Epithelial cell of esophagus (primary cell): ENCODE results near the gene PTPN1.
A peak's percentile ranks its signal among the peaks of the same experiment; 100 is the strongest.
"Not testable (repeated sequence)": the region's sequence is repeated elsewhere in the genome, so short reads cannot be mapped to it uniquely, and the experiment has no call there.

Experiments used
- DNase-seq: peaks from one replicate; pipeline ENCODE4 v3.0.0; 2010; ENCODE audit warnings: low read depth
- H3K4me3 ChIP-seq: 2 replicates; pipeline ENCODE4 v1.5.1; 2011; ENCODE audit warnings: mild to moderate bottlenecking, low read length, control low read depth
- TF ChIP-seq, protein P1 (sequence below): IDR thresholded peaks from 2 replicates; pipeline ENCODE4 v1.5.1; 2011; ENCODE audit warnings: low read depth, mild to moderate bottlenecking, low read length, control low read depth, inconsistent platforms; ENCODE audit not compliant: insufficient read depth; ENCODE audit errors: missing control alignments

The PTPN1 gene

DNA sequence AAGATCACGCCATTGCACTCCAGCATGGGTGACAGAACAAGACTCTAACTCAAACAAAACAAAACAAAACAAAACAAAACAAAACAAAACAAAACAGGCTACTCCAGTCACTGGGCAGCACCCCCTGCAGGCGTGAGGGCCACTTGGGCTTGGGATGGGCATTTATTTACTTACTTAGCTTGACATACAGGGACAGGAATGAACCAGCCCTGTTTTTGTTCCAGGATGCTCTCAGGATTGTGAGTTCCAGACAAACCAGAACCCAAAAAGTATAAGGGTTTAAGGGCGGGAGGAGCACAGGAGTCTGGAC lies 4.0 kb upstream of the PTPN1 start:
- TF ChIP-seq, protein P1, sequence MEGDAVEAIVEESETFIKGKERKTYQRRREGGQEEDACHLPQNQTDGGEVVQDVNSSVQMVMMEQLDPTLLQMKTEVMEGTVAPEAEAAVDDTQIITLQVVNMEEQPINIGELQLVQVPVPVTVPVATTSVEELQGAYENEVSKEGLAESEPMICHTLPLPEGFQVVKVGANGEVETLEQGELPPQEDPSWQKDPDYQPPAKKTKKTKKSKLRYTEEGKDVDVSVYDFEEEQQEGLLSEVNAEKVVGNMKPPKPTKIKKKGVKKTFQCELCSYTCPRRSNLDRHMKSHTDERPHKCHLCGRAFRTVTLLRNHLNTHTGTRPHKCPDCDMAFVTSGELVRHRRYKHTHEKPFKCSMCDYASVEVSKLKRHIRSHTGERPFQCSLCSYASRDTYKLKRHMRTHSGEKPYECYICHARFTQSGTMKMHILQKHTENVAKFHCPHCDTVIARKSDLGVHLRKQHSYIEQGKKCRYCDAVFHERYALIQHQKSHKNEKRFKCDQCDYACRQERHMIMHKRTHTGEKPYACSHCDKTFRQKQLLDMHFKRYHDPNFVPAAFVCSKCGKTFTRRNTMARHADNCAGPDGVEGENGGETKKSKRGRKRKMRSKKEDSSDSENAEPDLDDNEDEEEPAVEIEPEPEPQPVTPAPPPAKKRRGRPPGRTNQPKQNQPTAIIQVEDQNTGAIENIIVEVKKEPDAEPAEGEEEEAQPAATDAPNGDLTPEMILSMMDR, result peak; percentile 25
- no peak for DNase-seq
- no peak overlapping the region for H3K4me3 ChIP-seq

DNA sequence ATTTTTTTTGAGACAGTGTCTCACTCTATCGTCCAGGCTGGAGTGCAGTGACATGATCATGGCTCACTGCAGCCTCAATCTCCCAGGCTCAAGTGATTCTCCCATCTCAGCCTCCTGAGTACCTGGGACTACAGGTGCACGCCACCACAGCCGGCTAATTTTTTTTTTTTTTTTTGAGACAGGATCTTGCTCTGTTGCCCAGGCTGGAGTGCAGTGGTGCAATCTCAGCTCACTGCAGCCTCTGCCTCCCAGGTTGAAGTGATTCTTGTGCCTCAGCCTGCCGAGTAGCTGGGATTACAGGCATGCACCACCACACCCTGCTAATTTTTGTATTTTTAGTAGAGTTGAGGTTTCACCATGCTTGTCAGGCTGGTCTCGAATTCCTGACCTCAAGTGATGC lies 2.4 kb upstream of the PTPN1 start:
- H3K4me3 ChIP-seq, DNase-seq: not testable (repeated sequence)

DNA sequence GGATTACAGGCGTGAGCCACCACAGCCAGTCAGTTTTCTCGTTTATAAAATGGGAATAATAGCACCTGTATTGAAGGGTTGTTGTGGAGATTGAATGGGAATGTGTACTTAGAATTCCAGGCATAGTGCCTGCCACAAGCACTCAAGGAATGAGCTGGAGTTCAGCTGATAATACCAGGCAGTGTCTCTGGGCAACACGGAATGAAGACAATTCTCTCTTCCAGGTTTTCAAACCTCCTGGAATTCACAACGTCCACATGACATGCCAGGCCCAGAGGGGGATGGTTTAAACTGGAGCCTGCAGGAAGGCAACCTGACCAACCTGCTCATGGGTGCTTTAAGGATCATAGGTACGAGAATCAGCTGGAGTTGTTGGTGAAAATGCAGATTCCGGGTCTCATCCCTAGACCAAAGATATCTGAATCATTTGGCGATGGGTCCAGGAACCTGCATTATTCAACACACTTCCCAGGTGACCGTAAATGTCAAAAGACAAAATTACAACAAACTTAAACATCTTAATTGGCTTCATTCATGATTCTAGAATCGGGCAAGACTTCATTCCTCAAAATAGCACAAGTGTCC lies 1.9 kb upstream of the PTPN1 start:
- no peak for DNase-seq
- H3K4me3 ChIP-seq, result no peak overlapping the region

DNA sequence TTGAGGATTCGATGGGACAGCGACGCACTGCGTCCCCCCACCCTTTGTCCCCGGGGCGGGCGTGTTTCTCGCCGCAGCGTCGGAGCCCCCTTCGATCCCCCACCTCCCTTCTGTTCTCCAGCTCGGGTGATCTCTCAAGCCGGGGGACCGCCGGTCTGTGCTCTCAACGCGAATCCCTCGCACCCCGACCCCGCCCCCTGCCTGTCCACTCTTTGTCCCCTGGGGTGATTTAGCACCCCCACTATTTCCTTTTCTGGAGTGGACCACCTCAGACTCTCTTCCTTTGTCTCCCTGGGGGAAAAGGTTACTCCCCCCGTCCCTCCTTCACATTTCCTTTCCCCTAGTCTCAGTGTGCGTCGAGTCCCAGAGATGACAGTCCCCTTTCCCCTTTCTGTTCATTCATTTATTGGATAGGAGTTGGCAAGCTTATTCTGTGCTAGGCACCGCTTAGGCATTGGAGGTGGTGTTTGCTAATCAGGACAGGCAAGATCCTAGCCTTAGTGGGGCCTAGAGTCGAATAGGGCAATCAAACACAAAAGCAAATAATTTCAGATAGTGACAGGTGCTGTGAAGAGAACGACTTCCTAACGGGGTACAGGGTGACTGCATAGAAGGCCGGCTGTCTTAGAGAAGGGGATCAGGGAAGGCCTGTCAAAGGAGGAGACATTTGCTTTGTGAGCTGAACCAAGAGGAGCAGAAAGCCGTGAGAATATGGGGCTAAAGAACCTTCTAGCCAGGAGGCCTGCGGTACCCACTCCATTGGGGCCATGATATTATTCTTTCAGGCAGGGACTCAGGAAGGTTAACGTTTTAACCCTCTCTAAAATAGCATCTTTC lies 741 bp downstream of the PTPN1 start:
- TF ChIP-seq, protein P1, result no peak
- H3K4me3 ChIP-seq, result peak overlapping the region; percentile 95
- DNase-seq, result no peak

More for the DNA sequence above, 1.9 kb upstream of the PTPN1 start:
- TF ChIP-seq, protein P1, result no peak

DNA sequence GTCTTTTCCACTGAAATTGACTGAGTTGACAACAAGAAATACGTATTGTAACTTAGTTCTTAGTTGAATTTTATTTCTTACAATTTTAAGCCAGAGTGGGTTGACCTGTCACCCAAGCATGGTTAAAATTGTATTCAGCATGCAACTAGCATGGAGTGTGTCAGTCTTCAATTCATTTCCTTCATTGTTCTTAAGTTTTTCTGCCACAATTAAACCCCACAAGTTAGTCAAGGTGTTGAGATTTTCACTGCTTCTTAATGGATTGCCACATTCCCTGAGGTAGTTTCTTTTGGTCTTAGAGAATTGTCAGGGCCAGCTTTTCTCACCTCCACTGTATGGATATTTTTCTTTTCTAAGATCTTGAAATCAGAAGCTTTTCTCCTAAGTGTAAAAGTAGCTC lies 2.1 kb downstream of the PTPN1 start:
- peak overlapping the region; percentile 95 for H3K4me3 ChIP-seq
- TF ChIP-seq, protein P1, result no peak
- no peak for DNase-seq

DNA sequence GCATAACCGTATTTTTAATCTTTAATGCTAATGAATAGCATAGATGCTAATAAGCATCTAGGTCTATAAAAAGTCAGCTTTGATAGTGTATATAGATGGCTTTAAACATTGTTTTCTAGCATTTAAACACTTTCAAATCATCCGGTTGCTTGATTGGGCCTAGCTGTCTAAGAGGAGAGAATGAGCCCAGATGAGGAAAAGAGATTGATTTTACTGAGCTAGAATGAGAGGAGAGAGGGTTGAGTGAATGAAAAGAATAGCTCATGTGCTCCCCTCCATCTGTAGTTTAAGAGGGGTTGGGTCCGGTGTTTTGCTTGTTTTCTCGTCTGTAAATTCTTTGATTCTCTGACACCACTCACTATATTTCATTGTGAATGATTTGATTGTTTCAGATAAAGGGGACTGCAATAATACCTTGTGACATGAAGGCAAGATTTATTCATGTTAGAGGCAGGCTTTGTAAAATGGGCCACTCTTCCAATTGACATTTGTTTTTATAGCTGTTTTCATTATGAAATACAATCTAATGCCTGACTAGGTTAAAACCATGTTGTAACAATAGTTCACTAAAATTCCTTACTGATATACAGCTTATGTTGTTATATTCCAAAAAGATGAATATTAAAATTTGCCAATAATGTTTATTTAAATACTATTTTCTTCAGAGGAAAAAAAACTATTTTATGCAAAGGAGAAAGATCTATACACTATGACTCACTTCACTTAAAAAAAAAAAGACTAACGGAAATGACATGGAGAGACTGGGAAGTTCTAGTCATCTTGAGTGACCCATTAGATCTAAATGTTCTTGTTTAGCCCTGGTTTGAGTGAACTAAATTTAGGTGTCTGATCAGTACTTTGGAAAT lies 3.2 kb downstream of the PTPN1 start:
- peak overlapping the region; percentile 95 for H3K4me3 ChIP-seq
- peak; percentile 69 for DNase-seq
- TF ChIP-seq, protein P1, result no peak

DNA sequence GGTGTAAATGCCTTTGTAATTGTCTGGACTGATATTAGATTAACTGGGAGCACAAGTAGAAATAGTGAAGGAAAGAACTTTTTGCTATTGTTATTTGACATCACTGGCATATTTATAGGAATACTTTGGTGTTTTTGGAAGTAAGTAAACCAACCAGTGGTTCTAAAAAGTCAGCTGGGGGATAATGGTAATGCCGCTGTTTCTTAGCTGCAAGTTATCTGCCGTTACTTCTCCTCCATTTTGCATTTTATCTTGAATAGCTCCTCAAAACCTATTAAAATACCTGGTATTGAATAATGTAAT lies 3.8 kb downstream of the PTPN1 start:
- no peak overlapping the region for H3K4me3 ChIP-seq
- no peak for DNase-seq
- TF ChIP-seq, protein P1, result no peak
